NCI-H69 (cell line): Measurements from ENCODE around the gene FBXW11.
A peak's percentile ranks its signal among the peaks of the same experiment; 100 is the strongest.

ENCODE experiments used
- DNase-seq: peaks from one replicate; lab custom pipeline; 2025; lab: John Stamatoyannopoulos, UW

The FBXW11 gene

DNA sequence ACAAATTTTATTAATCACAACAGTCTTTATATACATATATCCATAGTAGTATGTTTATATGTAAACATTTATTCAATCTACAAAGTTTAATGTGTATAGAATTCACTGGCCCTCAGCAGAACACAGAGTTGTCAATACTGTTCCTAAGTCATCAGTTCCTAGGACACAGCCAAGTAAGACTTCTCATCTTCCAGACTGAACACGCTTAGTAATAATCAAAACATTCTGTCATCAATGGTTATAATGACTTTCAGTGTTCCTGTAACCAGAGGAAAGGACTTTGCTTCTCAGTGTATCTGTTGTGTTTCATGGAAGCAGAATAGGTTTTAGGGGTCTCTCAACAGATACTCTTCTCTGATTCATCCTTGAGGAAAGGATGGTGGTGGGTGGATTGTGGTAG is 138.7 kb downstream of the FBXW11 start:
- DNase-seq: no peak

GRCh38 chr5:171865471-171865870 is 141.0 kb downstream of the FBXW11 start:
- no peak for DNase-seq

- no peak for DNase-seq
Measured at GRCh38 chr5:171863935-171864334, 142.5 kb downstream of the FBXW11 start.

- no peak for DNase-seq
Measured at GRCh38 chr5:171862624-171863023, 143.8 kb downstream of the FBXW11 start.

GRCh38 chr5:171861381-171861780 is 145.1 kb downstream of the FBXW11 start:
- DNase-seq: no peak

- DNase-seq: peak; percentile 32
Measured at GRCh38 chr5:171858303-171858702, 148.1 kb downstream of the FBXW11 start.

- DNase-seq: no peak
Measured at GRCh38 chr5:171857489-171857876, 149.0 kb downstream of the FBXW11 start.

DNA sequence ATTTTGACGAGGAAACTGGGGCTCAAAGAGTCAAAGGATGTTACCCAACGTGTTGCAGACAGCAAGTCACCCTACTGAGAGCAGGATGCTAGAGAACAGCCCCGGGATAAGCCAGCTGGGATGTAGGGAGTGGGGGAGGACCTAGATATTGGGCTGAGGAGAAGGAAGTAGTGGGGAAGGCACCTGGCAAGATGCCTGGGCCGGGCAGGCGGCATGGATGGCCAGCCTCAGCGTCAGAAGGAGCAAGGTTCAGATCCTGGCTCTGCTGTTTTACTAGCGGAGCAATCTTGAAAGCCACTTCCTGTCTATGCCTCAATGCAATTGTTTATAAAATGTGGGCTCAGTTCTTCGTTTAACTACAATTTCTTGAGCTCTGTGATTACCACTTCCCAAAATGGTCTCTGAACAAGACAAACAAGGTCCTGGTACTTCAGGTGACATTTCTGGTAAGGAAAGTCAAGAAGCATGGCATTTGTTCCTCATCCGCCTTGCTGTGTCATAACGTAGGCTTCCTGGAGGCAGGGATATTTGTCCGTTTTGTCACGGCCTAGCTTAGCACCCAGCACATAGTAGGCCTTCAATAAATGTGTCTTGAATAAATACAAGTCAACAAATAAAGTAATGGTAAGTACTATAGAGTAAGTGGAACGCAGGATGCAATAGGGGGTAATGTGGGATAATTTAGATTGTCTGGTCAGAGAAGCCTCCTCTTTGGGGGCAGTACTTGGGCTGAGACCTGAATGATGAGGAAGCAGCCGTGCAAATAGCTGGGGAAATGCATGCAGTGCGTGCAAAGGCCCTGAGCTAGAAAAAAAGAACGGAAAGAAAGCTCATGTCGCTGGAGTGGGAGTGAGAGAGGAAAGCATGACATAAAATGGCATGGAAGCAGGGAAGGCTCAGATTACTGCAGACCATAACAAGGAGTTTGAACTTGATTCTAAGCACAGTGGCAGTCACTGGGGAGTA is 150.4 kb downstream of the FBXW11 start:
- DNase-seq: no peak

- DNase-seq: no peak
Measured at GRCh38 chr5:171855265-171855664, 151.2 kb downstream of the FBXW11 start.

- DNase-seq: no peak
Measured at GRCh38 chr5:171852255-171852681, 154.2 kb downstream of the FBXW11 start.

DNA sequence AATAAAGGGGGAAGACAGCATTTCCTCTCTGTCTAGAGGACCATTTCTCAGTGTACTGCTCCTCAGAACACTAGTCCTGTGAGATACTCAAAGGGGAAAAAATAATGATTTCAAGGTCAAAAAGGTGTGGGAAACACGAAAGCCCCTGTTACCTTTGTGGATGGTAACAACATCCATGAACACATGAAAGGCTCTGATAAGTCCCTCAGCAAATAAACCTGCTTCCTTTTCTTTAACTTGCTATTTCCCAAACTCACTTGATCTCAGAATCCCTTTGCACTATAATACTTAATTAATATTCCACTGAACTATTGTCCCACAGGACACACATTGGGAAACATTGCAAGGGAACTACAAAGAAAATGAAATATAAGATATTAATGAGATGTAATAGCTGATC is 155.2 kb downstream of the FBXW11 start:
- no peak for DNase-seq

GRCh38 chr5:171850324-171850947 is 156.0 kb downstream of the FBXW11 start:
- peak; percentile 32 for DNase-seq

DNA sequence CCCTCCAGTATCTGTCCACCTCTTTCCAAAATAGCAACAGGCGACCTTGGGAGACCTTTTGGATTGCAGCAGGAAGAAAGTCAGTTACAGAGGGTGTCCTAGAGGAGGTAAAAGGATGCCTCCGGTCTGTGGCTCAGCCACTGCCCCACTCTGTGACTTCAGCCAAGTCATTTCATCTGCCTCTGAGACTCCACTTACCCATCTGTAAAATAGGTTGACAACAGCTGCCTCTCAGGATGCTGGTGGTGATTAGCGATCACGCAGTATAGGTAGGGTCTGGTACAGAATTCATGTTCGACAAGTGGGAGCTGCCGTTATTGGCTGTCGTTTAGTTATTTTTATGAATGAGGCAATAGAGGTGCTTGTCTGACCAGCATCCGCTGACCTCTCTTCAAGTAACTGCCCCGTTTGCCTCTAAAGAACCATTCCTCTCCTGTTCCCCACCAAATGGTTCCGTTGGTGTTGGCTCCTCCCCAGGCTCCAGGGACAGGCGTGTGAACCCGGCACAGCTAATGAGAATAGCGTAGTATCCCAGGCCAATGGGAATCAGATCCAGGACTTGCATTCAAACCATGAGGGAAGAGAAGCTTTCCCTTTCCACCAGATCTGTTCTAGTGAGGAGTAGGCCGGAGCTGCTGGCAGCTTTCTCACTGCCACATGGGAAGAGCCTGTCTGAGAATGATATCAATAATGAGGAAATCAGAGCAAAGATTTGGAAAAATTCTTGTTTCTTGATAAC is 156.7 kb downstream of the FBXW11 start:
- no peak for DNase-seq

DNA sequence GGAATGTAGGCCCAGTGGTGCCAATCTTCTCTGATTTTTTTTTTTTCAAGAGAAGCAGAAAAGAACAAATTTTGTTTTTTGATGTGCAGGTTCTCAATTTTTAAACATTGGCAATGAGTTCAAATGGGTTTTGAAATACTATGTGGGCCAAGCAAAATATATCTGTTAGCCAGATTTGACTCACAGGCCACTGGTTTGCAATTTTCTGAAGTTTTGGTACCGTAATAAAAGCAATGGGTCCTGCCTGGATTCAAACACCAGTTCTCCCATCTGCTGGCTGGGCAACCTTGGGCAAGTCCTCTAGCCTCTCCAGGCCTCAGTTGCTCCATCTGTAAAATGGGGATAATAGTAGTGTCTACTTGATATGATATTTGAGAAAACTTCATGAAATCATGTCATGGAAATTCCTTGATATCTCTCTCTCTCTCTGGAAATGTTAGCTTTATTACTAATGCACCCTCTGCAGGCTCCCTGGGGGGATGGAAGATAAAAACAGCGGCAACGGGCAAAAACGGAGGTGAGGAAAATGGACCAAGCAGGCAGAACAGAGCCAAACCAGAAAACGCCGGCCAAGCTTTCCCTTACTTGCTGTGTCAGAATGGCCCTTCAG is 157.4 kb downstream of the FBXW11 start:
- no peak for DNase-seq

- DNase-seq: no peak
Measured at GRCh38 chr5:171848486-171848885, 158.0 kb downstream of the FBXW11 start.

DNA sequence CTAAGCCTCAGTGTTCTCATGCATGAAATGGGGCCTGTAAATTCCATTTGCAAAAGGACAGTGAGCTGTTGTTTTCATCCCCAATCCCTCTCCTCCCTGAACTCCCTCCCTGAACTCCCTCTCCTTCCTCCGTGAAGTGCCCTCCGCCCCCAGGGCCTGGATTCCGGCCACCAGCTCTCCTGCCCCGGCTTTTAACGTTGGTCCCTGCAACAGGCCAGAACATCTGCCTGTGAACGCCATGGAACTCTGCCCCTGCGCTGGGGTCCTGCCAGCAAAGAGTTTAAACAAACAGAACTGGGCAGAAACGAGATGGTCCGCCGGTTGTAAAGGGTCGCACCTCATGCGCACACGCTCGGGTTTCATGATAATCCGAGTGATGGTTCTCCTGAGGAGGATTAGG is 158.4 kb downstream of the FBXW11 start:
- DNase-seq: no peak

GRCh38 chr5:171847026-171847425 is 159.4 kb downstream of the FBXW11 start:
- DNase-seq: no peak

DNA sequence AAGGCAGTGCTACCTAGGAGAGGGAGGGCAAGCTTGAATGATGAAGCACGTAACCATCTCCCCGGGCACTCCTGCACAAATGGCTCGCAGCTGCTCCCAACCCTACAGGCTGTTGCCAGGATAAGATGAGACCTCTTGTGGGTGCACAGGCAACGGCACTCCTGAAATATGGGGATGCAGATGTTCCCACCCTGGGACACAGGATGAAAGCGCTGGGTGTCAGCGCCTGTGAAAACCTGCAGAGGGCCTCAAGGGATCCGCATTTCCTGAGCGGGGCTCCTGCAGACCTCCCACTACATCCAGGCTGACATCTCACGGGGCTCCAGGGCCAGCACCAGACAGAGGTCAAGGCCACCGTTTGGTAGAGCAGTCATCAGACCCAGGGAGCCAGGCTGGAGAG is 160.1 kb downstream of the FBXW11 start:
- DNase-seq: no peak

DNA sequence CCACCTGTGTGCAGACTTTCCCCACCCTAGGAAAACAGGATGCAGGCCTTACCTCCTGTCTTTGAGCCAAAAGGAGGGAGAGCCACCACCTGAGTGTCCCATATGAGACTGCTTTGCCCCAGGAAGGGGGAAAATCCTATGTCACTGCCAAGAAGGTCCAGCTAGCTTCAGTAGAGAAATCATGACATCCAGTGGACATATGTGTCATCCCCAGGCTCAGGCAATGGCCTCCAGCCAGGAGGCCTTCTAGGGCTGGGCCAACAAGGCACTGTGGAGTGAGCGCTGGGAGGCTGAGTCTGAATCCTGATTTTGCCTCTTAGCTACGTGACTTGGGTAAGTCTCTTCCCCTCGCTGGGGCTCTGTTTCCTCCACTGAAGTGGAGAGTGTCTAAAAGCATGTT is 160.6 kb downstream of the FBXW11 start:
- no peak for DNase-seq

DNA sequence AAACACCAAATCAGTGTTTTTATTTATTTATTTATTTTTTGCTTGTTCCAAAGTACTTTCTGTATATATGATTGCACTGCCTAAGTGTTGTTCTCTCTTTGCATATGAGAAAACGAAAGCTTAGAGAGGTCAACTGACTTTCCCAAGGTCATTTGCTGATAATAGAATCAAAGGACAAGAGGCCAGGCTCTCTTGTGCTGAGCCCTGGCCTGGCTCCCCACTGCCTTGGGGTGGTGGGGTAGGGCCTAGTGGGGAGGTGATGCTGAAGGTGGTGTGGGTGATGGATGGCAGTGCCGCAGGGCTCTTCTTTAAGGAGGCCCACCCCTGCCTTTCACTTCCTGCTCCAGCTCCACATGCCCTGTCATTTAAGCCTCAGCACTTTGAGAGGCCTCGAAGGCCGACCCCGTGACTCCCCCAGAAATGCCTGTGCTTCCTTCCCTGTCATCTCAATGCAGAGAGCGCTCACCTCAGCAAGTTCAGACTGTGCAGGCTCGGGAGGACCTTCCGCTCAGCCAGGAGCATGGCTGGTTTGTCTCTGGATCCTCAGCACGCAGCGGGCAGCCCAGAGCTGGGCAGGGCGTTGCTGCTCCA is 161.3 kb downstream of the FBXW11 start:
- DNase-seq: no peak

- no peak for DNase-seq
Measured at GRCh38 chr5:171842777-171843328, 163.6 kb downstream of the FBXW11 start.
